NCI-H510A treated with DMSO at 0.1 percent for 48 hours (cell line): Measurements from ENCODE around the gene SIDT2.
"Not testable (repeated sequence)": the region's sequence is repeated elsewhere in the genome, so short reads cannot be mapped to it uniquely, and the experiment has no call there.

ENCODE experiments used
- DNase-seq: peaks from one replicate; lab custom pipeline; 2025; lab: John Stamatoyannopoulos, UW

Gene SIDT2

GRCh38 chr11:117178210-117179034, at the start of gene SIDT2:
Gene SIDT2, plus strand, starts transcription at chr11:117178743. Its CDS starts 521 bp downstream, at chr11:117179264.
- DNase-seq = peak; percentile 84

- DNase-seq = not testable (repeated sequence)
Observed at GRCh38 chr11:117130396-117130795, 48.1 kb upstream of the SIDT2 start.

- DNase-seq = no peak
Observed at GRCh38 chr11:117130879-117131278, 47.7 kb upstream of the SIDT2 start.

- no peak for DNase-seq
Observed at GRCh38 chr11:117134431-117134830, 44.1 kb upstream of the SIDT2 start.

GRCh38 chr11:117134979-117135378, 43.6 kb upstream of the SIDT2 start:
- DNase-seq = not testable (repeated sequence)

GRCh38 chr11:117137223-117138086, 41.1 kb upstream of the SIDT2 start:
- DNase-seq = not testable (repeated sequence)

GRCh38 chr11:117143390-117143789, 35.2 kb upstream of the SIDT2 start:
- peak; percentile 74 for DNase-seq

- DNase-seq = peak; percentile 88
Observed at GRCh38 chr11:117143871-117144476, 34.6 kb upstream of the SIDT2 start, which contains the start of gene PAFAH1B2. Gene PAFAH1B2, plus strand, starts transcription at chr11:117144287. Its CDS starts 8,161 bp downstream, at chr11:117152448.

- DNase-seq = no peak
Observed at GRCh38 chr11:117144477-117145392, 33.8 kb upstream of the SIDT2 start.

- DNase-seq = peak; percentile 27
Observed at GRCh38 chr11:117145393-117145761, 33.2 kb upstream of the SIDT2 start.

GRCh38 chr11:117146521-117146920, 32.0 kb upstream of the SIDT2 start:
- no peak for DNase-seq

GRCh38 chr11:117152066-117152465, 26.5 kb upstream of the SIDT2 start:
- DNase-seq = no peak

- no peak for DNase-seq
Observed at GRCh38 chr11:117154468-117154867, 24.1 kb upstream of the SIDT2 start.

- DNase-seq = no peak
Observed at GRCh38 chr11:117157507-117157906, 21.0 kb upstream of the SIDT2 start.

- DNase-seq = no peak
Observed at GRCh38 chr11:117159892-117160291, 18.7 kb upstream of the SIDT2 start.

- DNase-seq = no peak
Observed at GRCh38 chr11:117160826-117161225, 17.7 kb upstream of the SIDT2 start.

GRCh38 chr11:117166491-117166890, 12.1 kb upstream of the SIDT2 start:
- no peak for DNase-seq

GRCh38 chr11:117169736-117170135, 8.8 kb upstream of the SIDT2 start:
- no peak for DNase-seq

- no peak for DNase-seq
Observed at GRCh38 chr11:117170210-117170609, 8.3 kb upstream of the SIDT2 start.

- DNase-seq = no peak
Observed at GRCh38 chr11:117171007-117171403, 7.5 kb upstream of the SIDT2 start.

- no peak for DNase-seq
Observed at GRCh38 chr11:117171404-117172061, 7.0 kb upstream of the SIDT2 start.
